Endothelial cell of umbilical vein (primary cell): ENCODE data around the gene CHML. TPM values are rescaled to one million over a fixed set of nuclear protein-coding genes. Genes with fewer than 3 reads are reported as not detected.

Experiments used
- BruUV-seq: library from RNA; stranded (reverse); fragments of 400-500 nt; replicated peaks from 2 replicates; lab custom pipeline; 2021; lab: Mats Ljungman, UMichigan
- CTCF ChIA-PET: fragments of 300-600, 350-600 bp; sonication (Branson Sonifier 250); formaldehyde crosslinking; loops from one replicate; lab custom pipeline; 2021; ENCODE audit warnings: antibody characterized with exemption, inconsistent platforms; lab: Charles Lee
- POLR2A ChIA-PET: fragments of 300-600, 350-600 bp; sonication (Branson Sonifier 250); formaldehyde crosslinking; loops from one replicate; lab custom pipeline; 2021; ENCODE audit warnings: antibody characterized with exemption, inconsistent platforms; lab: Charles Lee
- DNase-seq: peaks from one replicate; pipeline ENCODE4 v3.0.0-alpha.2; 2011; ENCODE audit warnings: low read depth, low spot score
- FAIRE-seq: peaks from 2 replicates; lab custom pipeline; 2011; peaks lifted over from hg19 to GRCh38; lab: Jason Lieb, UNC
- H2AFZ ChIP-seq: 2 replicates; pipeline ENCODE4 v1.6.0; 2012; ENCODE audit warnings: low read depth, low read length, control low read depth, inconsistent platforms
- H3K27ac ChIP-seq: 2 replicates; pipeline ENCODE4 v1.5.1; 2011; ENCODE audit warnings: low read depth, mild to moderate bottlenecking, control low read depth, low read length, moderate library complexity; ENCODE audit not compliant: insufficient read depth
- H3K27me3 ChIP-seq, 2 experiments: 2 replicates each; pipeline versions ENCODE4 v1.6.0 to v1.6.1; 2011; ENCODE audit warnings: low read length in 2 of 2, mixed read lengths in 1 of 2; ENCODE audit not compliant: control insufficient read depth in 2 of 2, insufficient read depth in 2 of 2
- H3K36me3 ChIP-seq, 2 experiments: 2 replicates in 1 of 2; 3 replicates in 1 of 2; pipeline ENCODE4 v1.5.1; 2011; ENCODE audit warnings: low read length in 2 of 2, mild to moderate bottlenecking in 1 of 2, moderate library complexity in 1 of 2; ENCODE audit not compliant: control insufficient read depth in 2 of 2, insufficient read depth in 2 of 2; ENCODE audit errors: extremely low read depth in 1 of 2
- H3K4me1 ChIP-seq: 3 replicates; pipeline ENCODE4 v1.5.1; 2011; ENCODE audit warnings: mild to moderate bottlenecking, low read length; ENCODE audit not compliant: control insufficient read depth, insufficient read depth; ENCODE audit errors: extremely low read depth
- H3K4me2 ChIP-seq: 2 replicates; pipeline ENCODE4 v1.6.1; 2011; ENCODE audit warnings: low read length, control low read depth, mixed read lengths; ENCODE audit not compliant: insufficient read depth
- H3K4me3 ChIP-seq, 3 experiments: fragments of 200-600 bp in 1 of 3; sonication (generic), shearing (Covaris generic) in 1 of 3; replicated peaks in 1 of 3; 2 replicates each; pipeline ENCODE4 v1.5.1; 2011 to 2016; ENCODE audit warnings: control low read depth in 3 of 3, low read length in 3 of 3, mild to moderate bottlenecking in 2 of 3, inconsistent platforms in 1 of 3, low read depth in 1 of 3, moderate library complexity in 1 of 3; ENCODE audit not compliant: insufficient read depth in 1 of 3
- H3K79me2 ChIP-seq: 2 replicates; pipeline ENCODE4 v1.6.0; 2012; ENCODE audit warnings: low read length, inconsistent platforms; ENCODE audit not compliant: control insufficient read depth, insufficient read depth
- H3K9ac ChIP-seq: replicated peaks from 2 replicates; pipeline ENCODE3; 2011; ENCODE audit warnings: low read length, control low read depth; ENCODE audit not compliant: insufficient read depth; ENCODE audit errors: extremely low read depth
- H3K9me1 ChIP-seq: replicated peaks from 3 replicates; pipeline ENCODE4 v1.6.0; 2011; ENCODE audit warnings: mild to moderate bottlenecking, low read length; ENCODE audit not compliant: control insufficient read depth, insufficient read depth; ENCODE audit errors: extremely low read depth
- H3K9me3 ChIP-seq: replicated peaks from 2 replicates; pipeline ENCODE4 v1.5.1; 2012; ENCODE audit warnings: low read length, inconsistent platforms; ENCODE audit not compliant: control insufficient read depth, insufficient read depth
- H4K20me1 ChIP-seq: replicated peaks from 2 replicates; pipeline ENCODE3; 2011; ENCODE audit warnings: mild to moderate bottlenecking, low read length; ENCODE audit not compliant: control insufficient read depth, insufficient read depth; ENCODE audit errors: extremely low read depth
- EZH2 ChIP-seq: IDR thresholded peaks from 2 replicates; pipeline ENCODE4 v1.6.1; 2012; ENCODE audit warnings: borderline replicate concordance, low read depth, mild to moderate bottlenecking, moderate library complexity, low read length, inconsistent platforms; ENCODE audit not compliant: severe bottlenecking
- FOS ChIP-seq: IDR thresholded peaks from 2 replicates; pipeline ENCODE4 v1.6.1; 2011; ENCODE audit warnings: mild to moderate bottlenecking, low read length, moderate library complexity, borderline replicate concordance; ENCODE audit not compliant: insufficient read depth
- MYC ChIP-seq: IDR thresholded peaks from one replicate; pipeline ENCODE4 v1.6.1; 2011; ENCODE audit warnings: mild to moderate bottlenecking, low read depth, low read length
- POLR2A ChIP-seq: IDR thresholded peaks from 2 replicates; pipeline ENCODE4 v1.6.1; 2012; ENCODE audit warnings: low read depth, mild to moderate bottlenecking, control low read depth, low read length
- POLR2AphosphoS5 ChIP-seq: IDR thresholded peaks from 2 replicates; pipeline ENCODE4 v1.6.1; 2012; ENCODE audit warnings: low read depth, mild to moderate bottlenecking, control low read depth, low read length, moderate library complexity; ENCODE audit not compliant: insufficient read depth
- dilution Hi-C: fragments of 300-500 bp; cut with MboI; formaldehyde crosslinking; loops from one replicate; pipeline ENCODE4 v1.15.0; 2019; ENCODE audit warnings: low sequenced_read_pairs; ENCODE audit not compliant: extremely low pct_ligation_motif_present
- intact Hi-C: fragments of 100-400 bp; cut with micrococcal nuclease; formaldehyde crosslinking; loops from one replicate; pipeline ENCODE4 v1.10.0; 2022
- polyA plus RNA-seq, 4 experiments: library from polyadenylated mRNA; depleted of rRNA in 3 of 4; stranded (reverse) in 3 of 4; unstranded in 1 of 4; fragments of >200 nt; gene quantifications; 2 replicates each; pipeline versions ENCODE4 v1.2.1 to v1.2.3, GENCODE V29; 2011 to 2012; ENCODE audit warnings: missing spikeins in 1 of 4
- total RNA-seq: library from RNA; stranded (reverse); gene quantifications from 2 replicates; pipeline ENCODE4 v1.2.3, GENCODE V29; 2021
- TF ChIP-seq, protein P1 (sequence below): IDR thresholded peaks from 2 replicates; pipeline ENCODE4 v1.6.1; 2011; ENCODE audit not compliant: insufficient read depth, insufficient read length
- TF ChIP-seq, protein P2 (sequence below), 2 donors: IDR thresholded peaks; 1 replicate in 1 of 2; 2 replicates in 1 of 2; pipeline ENCODE4 v1.5.1; 2011; ENCODE audit warnings: low read length in 2 of 2, mild to moderate bottlenecking in 2 of 2, moderate library complexity in 2 of 2, control low read depth in 1 of 2, inconsistent platforms in 1 of 2, low read depth in 1 of 2; ENCODE audit not compliant: insufficient read depth in 1 of 2; ENCODE audit errors: extremely low read depth in 1 of 2

The CHML gene
- total and polyA plus RNA-seq, 2 donors (not counting 3 experiments of a cell fraction or from before 2014, with no cell fraction given): 3.3 to 22.3 TPM

DNA sequence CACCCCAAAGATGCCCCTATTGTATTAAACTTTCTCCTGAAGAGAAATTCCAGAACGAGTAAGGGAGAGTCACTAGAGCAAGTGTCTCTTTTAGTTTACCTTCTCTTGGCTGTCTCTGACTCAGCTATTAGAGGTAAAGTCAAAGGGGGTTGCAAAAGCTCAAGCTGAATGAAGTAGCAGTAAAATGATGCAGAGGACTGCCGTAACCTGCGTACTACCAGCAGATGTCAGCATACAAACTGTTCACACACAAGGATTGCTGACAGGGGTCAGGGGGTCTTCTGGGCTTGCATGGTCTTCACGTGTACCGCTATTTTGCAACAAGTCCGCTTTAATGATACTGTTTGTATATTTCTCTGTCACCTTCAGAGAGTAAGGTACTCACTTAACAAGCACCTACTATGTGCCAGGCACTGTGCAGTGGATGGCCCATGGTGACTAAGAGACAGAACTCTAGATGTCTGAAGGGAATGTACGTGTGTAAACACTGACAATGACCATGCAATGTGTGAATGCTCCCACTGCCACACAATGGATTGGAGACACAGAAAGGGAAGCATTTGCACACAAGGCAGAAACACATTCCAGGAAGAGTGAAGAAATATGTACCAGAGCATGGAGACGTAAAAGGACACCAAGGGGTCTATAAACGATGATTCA lies 34.9 kb downstream of the CHML start:
- intact Hi-C loops: no loop called here
- Histone ChIP-seq H3K9me3 (no peaks in the 10 kb centered on the region), H4K20me1 (no peaks in the 10 kb centered on the region), H2AFZ (no peak overlapping the region), H3K4me2 (no peak overlapping the region), H3K4me1 (peaks cover 18% of the 10 kb centered on the region), H3K36me3 (no peaks in the 10 kb centered on the region), H3K27me3 (no peaks in the 10 kb centered on the region), H3K79me2 (no peaks in the 10 kb centered on the region), H3K27ac (no peak overlapping the region), H3K4me3 (no peak overlapping the region), H3K9ac (no peak overlapping the region), H3K9me1 (no peaks in the 10 kb centered on the region)
- no peak for DNase-seq
- no TSS peak for BruUV-seq
- dilution Hi-C loops: no loop called here
- ChIA-PET POLR2A (no interaction called here), CTCF (interaction anchor here (1.2 to 1.6 kb wide), 2 partner anchors 9 to 22 kb away, joined by 4 to 5 read pairs; no protein-coding TSS in a partner anchor)
- FAIRE-seq: no peak
- TF ChIP-seq FOS (no peak), EZH2 (no peak), POLR2AphosphoS5 (no peak), POLR2A (no peak), MYC (no peak)
- TF ChIP-seq, protein P1, sequence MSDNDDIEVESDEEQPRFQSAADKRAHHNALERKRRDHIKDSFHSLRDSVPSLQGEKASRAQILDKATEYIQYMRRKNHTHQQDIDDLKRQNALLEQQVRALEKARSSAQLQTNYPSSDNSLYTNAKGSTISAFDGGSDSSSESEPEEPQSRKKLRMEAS: no peak
- TF ChIP-seq, protein P2, sequence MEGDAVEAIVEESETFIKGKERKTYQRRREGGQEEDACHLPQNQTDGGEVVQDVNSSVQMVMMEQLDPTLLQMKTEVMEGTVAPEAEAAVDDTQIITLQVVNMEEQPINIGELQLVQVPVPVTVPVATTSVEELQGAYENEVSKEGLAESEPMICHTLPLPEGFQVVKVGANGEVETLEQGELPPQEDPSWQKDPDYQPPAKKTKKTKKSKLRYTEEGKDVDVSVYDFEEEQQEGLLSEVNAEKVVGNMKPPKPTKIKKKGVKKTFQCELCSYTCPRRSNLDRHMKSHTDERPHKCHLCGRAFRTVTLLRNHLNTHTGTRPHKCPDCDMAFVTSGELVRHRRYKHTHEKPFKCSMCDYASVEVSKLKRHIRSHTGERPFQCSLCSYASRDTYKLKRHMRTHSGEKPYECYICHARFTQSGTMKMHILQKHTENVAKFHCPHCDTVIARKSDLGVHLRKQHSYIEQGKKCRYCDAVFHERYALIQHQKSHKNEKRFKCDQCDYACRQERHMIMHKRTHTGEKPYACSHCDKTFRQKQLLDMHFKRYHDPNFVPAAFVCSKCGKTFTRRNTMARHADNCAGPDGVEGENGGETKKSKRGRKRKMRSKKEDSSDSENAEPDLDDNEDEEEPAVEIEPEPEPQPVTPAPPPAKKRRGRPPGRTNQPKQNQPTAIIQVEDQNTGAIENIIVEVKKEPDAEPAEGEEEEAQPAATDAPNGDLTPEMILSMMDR (IDR thresholded peaks at IDR 0.05; ENCODE audit: extremely low read depth in 1 of 2, insufficient read depth in 1 of 2, low read depth in 1 of 2, low read length in 2 of 2): peak in 1 of 2 donors; percentile 18
